Upper lobe of left lung (tissue), 4 donors: ENCODE data around the gene ACAP3.
A peak's percentile ranks its signal among the peaks of the same experiment; 100 is the strongest.

Experiments
- CTCF ChIP-seq, 6 experiments: fragments of 450-650 bp in 4 of 6; fragments of 200-600 bp in 2 of 6; sonication (generic) in 2 of 6; IDR thresholded peaks; one replicate each; pipeline ENCODE4 v1.5.1; 2016 to 2019; ENCODE audit warnings: antibody characterized with exemption in 6 of 6
- POLR2A ChIP-seq, 4 donors: fragments of 450-650 bp; IDR thresholded peaks; one replicate each; pipeline ENCODE4 v1.5.1; 2016 to 2017; ENCODE audit warnings: antibody characterized with exemption in 4 of 4, mild to moderate bottlenecking in 2 of 4
- POLR2AphosphoS5 ChIP-seq, 2 donors: sonication (generic); formaldehyde crosslinking; IDR thresholded peaks; one replicate each; pipeline ENCODE4 v1.5.1; 2017; ENCODE audit warnings: antibody characterized with exemption in 2 of 2

GRCh38 chr1:1285611-1286311 is 22.0 kb downstream of the ACAP3 start:
- TF ChIP-seq POLR2A (IDR thresholded peaks at IDR 0.05) (peak in 1 of 4 donors; percentile 9), CTCF (IDR thresholded peaks at IDR 0.05) (no peak), POLR2AphosphoS5 (IDR thresholded peaks at IDR 0.05) (no peak)
